ENCODE data around the gene NUAK2.

The NUAK2 gene

GRCh38 chr1:205319081-205320018 is 2.2 kb downstream of the NUAK2 start:
- no peak for DNase-seq (ENCODE audit: low read depth, low spot score)

- no peak for DNase-seq (ENCODE audit: low read depth, low spot score)
Measured at GRCh38 chr1:205318231-205318991, 3.1 kb downstream of the NUAK2 start.

DNA sequence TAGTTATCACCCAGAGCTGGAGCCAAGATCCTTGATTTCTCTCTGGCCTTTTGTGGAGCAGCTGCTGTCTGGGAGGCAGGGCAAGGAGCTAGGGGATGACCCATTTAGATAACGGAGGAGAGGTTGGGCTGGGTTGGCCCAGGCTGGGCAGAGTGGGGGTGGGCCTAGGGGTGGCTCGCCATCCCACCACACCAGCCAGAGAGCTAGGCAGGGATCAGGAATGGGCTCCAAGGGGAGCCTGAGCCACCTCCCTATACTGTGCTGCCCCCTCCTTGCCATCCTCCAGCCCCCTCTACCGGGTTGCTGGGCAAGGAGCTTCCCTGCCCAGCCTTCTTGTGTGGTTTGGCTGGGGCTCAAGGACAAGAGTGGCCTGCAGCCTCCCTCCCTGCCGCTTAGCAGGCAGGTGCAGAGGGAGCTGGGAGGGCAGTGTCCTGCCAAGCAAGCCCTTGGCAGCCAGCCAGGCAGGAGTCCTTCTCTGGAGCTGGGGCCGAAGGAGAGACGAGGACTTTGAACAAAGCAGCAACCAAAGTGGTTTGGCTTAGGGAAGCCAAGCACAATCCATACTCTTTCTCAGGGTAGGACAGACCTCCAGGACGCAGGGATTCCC is 4.1 kb downstream of the NUAK2 start:
- no peak for DNase-seq (ENCODE audit: low read depth, low spot score)

GRCh38 chr1:205316161-205316566 is 5.4 kb downstream of the NUAK2 start:
- DNase-seq (ENCODE audit: low read depth, low spot score), result no peak

GRCh38 chr1:205315008-205315618 is 6.4 kb downstream of the NUAK2 start:
- DNase-seq (ENCODE audit: low read depth, low spot score), result no peak

DNA sequence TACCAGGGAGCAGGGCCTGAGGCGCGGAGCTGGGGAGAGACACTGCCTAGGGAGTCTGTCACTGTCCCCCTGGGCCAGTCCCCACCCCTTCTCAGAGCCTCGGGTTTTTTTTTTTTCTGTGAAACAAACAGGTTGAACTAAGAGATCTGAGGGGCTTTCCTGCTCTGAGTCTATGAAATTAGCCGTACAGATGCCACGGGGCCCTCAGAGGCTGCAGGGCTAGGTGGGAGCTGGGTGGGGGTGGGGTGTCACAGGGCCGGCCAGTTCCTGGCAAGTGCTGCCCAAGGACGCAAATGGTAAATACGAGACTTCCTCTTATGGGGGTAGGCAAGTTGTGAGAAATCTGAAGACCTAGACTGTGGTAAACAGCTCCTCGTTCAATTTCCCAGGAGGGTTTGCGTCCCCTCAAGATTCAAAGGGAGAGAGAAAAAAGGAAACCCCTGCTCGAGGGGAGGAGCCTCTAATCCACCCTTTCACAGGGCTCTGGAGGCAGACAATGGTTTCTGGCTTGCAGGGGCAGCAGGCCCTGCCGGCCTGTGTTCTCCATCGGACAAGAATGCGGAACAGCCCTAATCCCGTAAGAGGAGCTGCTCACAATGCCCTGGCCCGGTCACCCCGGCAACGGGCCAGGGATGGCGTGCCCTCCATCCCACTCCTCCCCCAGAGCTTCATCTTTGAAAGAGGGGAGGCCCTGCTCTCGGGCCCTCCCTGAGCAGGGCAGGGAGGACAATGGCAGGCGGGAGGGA is 7.8 kb downstream of the NUAK2 start:
- peak; percentile 82 for DNase-seq (ENCODE audit: low read depth, low spot score)

- DNase-seq (ENCODE audit: low read depth, low spot score), result no peak
Measured at GRCh38 chr1:205312866-205313562, 8.5 kb downstream of the NUAK2 start.

DNA sequence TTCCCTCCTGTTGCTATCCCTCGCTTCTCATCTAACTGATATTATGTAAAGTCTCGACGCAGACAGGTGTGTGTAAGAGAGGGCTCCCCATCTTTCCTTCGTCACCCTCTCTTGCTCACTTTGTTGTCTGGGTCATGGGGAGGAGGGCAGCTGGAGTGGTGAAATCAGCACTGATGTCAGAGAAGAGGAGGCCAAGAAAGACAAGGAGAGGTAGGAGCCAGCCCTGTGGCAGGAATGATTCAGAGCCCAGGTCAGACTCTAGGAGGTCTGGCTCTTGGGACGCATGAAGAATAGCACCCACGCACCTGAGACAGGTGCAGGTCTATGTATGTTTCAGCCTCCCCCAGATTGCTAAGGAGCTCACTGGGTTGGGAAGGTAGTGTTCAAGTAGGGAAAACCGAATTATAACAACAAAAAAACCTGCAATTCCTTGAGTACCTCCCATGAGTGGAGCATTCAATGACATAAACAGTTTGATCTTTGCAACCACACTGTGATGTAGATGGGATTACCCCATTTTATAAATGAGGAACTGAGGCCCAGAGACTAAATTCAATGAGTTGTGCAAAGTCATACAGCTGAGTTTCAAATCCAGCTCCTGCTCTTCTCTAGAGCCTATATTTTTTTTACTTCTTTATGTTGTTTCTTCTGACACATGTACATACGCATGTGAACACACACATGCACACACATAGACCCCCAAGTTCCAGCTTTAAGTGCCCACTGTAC is 10.4 kb downstream of the NUAK2 start:
- no peak for DNase-seq (ENCODE audit: low read depth, low spot score)

DNA sequence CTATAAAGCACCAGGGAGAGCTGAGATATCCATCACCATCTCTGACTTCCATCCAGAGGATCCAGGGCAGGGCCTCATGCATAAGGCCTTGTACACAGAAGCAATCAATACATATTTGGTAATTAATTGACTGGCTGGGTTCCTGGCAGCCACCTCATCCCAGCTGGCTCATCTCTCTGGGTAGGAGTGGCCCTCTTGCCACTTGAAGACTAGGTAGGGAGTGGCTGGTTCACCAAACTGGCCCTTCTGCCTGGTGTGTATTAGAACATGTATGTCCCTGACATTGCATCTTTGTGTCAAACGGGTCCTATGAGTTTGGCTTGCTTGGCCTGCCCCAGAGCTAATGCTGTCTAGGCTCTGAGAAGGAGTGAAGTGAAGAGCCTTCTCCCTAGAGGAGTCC is 11.8 kb downstream of the NUAK2 start:
- no peak for DNase-seq (ENCODE audit: low read depth, low spot score)

DNA sequence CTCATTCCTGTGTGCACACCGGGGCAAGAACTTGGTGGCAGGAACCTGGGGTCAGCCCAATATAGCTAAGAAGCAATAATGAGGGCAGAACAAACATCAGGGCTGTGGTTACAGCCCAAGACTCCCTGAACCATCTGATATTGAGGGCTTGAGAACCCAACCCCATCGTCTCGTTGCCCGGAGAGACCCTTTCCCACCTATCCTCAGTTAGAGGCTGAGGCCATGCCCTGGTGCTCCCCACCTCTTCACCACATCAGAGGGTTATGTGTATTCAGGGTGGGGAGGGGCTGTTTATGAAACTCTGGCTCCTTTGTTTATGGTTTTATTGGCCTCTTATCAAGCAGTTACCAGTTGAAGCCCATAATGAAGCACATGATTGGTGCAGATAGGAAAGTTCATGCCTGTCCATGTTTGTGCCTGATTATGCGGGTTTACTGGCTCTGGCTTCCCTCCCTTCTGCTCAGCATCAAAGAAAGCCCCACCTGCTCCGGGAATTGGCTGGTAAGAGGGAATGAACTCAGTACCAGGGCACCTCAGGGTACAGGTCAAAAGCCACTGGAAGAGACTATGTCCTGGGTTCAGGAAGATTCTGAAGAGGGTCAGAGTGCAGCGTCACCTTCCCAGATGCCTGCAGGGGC is 14.5 kb downstream of the NUAK2 start:
- no peak for DNase-seq (ENCODE audit: low read depth, low spot score)

- DNase-seq (ENCODE audit: low read depth, low spot score), result no peak
Measured at GRCh38 chr1:205304695-205305070, 16.9 kb downstream of the NUAK2 start.

DNA sequence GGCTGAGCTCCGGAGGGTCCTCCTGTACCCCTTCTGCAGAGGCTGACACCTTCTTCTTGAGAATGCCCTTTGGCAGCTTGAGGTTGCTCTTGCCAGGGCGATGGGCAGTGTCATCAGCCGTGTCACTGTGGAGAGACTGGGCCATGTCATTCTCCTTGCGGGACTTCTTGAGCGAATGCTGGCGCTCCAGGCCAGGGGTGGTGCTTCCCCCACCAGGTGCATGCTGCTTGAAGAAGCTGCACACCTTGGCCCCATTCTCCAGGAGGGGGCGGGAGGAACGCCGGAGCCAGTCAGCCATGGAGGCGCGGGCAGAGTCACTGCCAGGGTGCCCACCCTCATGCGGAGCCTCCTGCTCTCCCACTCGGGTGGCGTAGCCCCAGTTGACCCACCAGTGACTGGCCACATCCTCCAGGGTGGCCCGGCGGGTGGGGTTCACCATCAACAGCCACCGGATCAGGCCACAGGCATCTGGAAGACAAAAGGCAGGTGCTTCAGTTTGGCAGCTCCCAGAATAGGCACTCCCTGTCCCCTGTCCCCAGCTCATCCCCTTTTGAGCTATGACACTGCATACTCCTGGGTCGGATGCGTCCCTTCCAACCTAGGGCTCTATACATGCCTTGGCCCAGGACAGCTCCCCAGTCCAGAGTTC is 17.4 kb downstream of the NUAK2 start:
- DNase-seq (ENCODE audit: low read depth, low spot score), result no peak

- DNase-seq (ENCODE audit: low read depth, low spot score), result no peak
Measured at GRCh38 chr1:205303247-205303888, 18.2 kb downstream of the NUAK2 start.

- no peak for DNase-seq (ENCODE audit: low read depth, low spot score)
Measured at GRCh38 chr1:205301842-205302588, 19.5 kb downstream of the NUAK2 start.

- peak; percentile 99 for DNase-seq (ENCODE audit: low read depth, low spot score)
Measured at GRCh38 chr1:205301205-205301821, 20.2 kb downstream of the NUAK2 start.

DNA sequence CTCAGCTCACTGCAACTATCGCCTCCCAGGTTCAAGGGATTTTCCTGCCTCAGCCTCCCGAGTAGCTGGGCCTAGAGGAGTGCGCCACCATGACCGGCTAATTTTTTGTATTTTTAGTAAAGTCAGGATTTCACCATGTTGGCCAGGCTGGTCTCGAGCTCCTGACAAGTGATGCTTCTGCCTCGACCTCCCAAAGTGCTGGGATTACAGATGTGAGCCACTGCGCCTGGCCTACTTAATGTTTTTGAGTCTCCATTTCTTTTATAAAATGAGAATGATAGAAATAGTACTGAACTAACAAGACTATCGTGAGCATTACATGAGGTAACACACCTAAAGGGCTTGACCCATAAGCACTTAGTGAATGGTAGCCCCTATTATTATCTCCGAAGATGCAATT is 21.4 kb downstream of the NUAK2 start:
- no peak for DNase-seq (ENCODE audit: low read depth, low spot score)

All from iPS DF 19.7 (cell line).